HFF-Myc (cell line): Measurements from ENCODE around the gene CSK.

ENCODE experiments used
- DNase-seq: peaks from one replicate; pipeline ENCODE4 v3.0.0-alpha.2; 2011; ENCODE audit warnings: low read depth; ENCODE audit errors: extremely low read depth
- H3K4me3 ChIP-seq: replicated peaks from 2 replicates; pipeline ENCODE4 v1.5.1; 2011; ENCODE audit warnings: low read depth, mild to moderate bottlenecking, control low read depth, low read length
- TF ChIP-seq, protein P1 (sequence below): IDR thresholded peaks from 2 replicates; pipeline ENCODE4 v1.5.1; 2012; ENCODE audit warnings: mild to moderate bottlenecking, low read depth, low read length, control low read depth; ENCODE audit errors: missing control alignments

The CSK gene

GRCh38 chr15:74839526-74840395 is 57.9 kb downstream of the CSK start:
- H3K4me3 ChIP-seq, result no peak overlapping the region
- TF ChIP-seq, protein P1, sequence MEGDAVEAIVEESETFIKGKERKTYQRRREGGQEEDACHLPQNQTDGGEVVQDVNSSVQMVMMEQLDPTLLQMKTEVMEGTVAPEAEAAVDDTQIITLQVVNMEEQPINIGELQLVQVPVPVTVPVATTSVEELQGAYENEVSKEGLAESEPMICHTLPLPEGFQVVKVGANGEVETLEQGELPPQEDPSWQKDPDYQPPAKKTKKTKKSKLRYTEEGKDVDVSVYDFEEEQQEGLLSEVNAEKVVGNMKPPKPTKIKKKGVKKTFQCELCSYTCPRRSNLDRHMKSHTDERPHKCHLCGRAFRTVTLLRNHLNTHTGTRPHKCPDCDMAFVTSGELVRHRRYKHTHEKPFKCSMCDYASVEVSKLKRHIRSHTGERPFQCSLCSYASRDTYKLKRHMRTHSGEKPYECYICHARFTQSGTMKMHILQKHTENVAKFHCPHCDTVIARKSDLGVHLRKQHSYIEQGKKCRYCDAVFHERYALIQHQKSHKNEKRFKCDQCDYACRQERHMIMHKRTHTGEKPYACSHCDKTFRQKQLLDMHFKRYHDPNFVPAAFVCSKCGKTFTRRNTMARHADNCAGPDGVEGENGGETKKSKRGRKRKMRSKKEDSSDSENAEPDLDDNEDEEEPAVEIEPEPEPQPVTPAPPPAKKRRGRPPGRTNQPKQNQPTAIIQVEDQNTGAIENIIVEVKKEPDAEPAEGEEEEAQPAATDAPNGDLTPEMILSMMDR, result no peak
- DNase-seq, result no peak

DNA sequence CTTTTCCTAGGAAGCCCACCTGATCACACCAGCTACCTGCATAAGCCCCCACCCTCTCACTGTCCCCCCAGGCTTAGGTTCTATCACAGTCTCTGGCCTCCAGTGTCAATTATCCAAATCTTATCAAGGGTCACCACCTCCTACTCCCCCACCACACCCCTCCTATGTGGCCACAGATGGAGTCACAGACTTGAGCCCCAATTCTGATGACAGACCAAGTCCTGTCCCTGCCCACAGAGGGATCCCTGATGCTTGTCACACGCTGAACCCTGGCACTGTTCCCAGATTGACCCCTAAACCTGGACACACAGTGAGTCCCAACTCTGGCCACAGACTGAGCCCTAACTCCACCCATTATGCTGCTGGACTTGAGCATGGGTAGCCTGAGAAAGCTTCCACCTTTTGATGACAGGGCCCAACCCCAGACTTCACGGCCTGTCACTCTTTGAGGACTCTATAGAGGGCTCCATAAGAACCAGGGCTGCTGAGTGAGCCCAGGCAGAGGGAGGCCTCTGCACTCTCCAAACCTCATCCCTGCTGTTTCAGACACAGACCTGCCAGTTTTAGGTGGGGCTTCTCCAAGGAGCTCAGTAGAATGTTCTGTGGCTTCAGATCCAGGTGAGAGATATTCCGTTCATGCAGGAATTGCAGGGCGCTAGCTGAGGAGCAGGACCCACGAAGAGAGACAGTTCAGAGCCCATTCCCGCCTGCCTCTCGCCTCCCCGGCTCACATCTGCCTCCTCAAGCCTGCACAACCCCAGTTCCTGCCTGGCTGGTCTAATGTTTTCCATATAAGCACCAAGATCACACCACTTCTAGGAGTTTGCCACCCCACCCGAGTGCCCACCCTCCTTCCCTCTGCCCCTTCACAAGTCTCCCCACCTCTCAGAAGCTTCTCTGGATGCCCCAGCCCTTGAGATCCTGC is 59.2 kb downstream of the CSK start:
- TF ChIP-seq, protein P1, result no peak
- no peak for DNase-seq
- H3K4me3 ChIP-seq, result no peak overlapping the region

GRCh38 chr15:74841891-74842373 is 60.1 kb downstream of the CSK start:
- no peak for DNase-seq
- TF ChIP-seq, protein P1, result no peak
- H3K4me3 ChIP-seq, result peak overlapping the region; percentile 60

GRCh38 chr15:74842581-74843444 is 60.9 kb downstream of the CSK start, which contains the start of gene ULK3:
Gene ULK3 (minus strand): TSS chr15:74843156. CDS start chr15:74843105, 51 bp downstream.
- TF ChIP-seq, protein P1, result peak; percentile 25
- DNase-seq, result no peak
- H3K4me3 ChIP-seq, result peak within 1 kb of the TSS; percentile 60

- no peak for DNase-seq
- TF ChIP-seq, protein P1, result no peak
- H3K4me3 ChIP-seq, result peak overlapping the region; percentile 60
Measured at GRCh38 chr15:74843445-74843828, 61.6 kb downstream of the CSK start.

GRCh38 chr15:74843891-74844299 is 62.0 kb downstream of the CSK start:
- TF ChIP-seq, protein P1, result no peak
- no peak for DNase-seq
- peak overlapping the region; percentile 60 for H3K4me3 ChIP-seq
